ENCODE data around the gene LRIG2. TPM values are rescaled to one million over a fixed set of nuclear protein-coding genes. Genes with fewer than 3 reads are reported as not detected.

The LRIG2 gene
- total and polyA plus RNA-seq, 2 of the 13 experiments (the other 11 are each of a cell fraction or from before 2014, with no cell fraction given), result 8.1 to 12.2 TPM

DNA sequence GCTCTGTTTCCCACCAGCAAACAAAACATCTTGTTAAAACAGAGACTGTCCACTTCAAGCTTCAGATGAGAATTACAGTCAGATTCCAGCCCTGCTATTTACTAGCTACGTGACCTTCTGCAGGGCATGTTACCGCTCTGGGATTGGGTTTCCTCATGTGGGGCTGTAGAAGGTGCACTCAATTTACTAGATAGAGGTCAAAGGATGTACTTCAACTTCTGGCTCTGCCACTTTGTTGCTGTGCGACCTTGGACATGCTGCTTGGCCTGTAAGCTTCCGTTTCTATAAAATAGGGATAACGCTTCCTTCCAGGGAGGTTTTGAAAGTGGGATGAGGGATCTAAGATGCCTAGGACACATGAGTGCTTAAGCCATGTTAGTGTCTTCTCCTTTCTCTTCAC is 46.0 kb upstream of the LRIG2 start (continued):
- TF ChIP-seq, protein P1, sequence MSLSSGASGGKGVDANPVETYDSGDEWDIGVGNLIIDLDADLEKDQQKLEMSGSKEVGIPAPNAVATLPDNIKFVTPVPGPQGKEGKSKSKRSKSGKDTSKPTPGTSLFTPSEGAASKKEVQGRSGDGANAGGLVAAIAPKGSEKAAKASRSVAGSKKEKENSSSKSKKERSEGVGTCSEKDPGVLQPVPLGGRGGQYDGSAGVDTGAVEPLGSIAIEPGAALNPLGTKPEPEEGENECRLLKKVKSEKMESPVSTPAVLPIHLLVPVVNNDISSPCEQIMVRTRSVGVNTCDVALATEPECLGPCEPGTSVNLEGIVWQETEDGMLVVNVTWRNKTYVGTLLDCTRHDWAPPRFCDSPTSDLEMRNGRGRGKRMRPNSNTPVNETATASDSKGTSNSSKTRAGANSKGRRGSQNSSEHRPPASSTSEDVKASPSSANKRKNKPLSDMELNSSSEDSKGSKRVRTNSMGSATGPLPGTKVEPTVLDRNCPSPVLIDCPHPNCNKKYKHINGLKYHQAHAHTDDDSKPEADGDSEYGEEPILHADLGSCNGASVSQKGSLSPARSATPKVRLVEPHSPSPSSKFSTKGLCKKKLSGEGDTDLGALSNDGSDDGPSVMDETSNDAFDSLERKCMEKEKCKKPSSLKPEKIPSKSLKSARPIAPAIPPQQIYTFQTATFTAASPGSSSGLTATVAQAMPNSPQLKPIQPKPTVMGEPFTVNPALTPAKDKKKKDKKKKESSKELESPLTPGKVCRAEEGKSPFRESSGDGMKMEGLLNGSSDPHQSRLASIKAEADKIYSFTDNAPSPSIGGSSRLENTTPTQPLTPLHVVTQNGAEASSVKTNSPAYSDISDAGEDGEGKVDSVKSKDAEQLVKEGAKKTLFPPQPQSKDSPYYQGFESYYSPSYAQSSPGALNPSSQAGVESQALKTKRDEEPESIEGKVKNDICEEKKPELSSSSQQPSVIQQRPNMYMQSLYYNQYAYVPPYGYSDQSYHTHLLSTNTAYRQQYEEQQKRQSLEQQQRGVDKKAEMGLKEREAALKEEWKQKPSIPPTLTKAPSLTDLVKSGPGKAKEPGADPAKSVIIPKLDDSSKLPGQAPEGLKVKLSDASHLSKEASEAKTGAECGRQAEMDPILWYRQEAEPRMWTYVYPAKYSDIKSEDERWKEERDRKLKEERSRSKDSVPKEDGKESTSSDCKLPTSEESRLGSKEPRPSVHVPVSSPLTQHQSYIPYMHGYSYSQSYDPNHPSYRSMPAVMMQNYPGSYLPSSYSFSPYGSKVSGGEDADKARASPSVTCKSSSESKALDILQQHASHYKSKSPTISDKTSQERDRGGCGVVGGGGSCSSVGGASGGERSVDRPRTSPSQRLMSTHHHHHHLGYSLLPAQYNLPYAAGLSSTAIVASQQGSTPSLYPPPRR (CRISPR knock-in tag; IDR thresholded peaks at IDR 0.05; ENCODE audit: borderline replicate concordance), result peak; percentile 64; the same call in 1 of the 2 replicates
- no peak for TF ChIP-seq ZFP37 (CRISPR knock-in tag; IDR thresholded peaks at IDR 0.05; ENCODE audit: borderline replicate concordance)
- TF ChIP-seq ZNF652 (CRISPR knock-in tag; IDR thresholded peaks at IDR 0.05; ENCODE audit: borderline replicate concordance, low read depth), result no peak; the same call in 1 of the 2 replicates
- no peak for TF ChIP-seq SRSF9 (IDR thresholded peaks at IDR 0.05; ENCODE audit: borderline replicate concordance, insufficient read depth, low read depth, low read length, poor library complexity, severe bottlenecking)
- TF ChIP-seq TOPORS (CRISPR knock-in tag; IDR thresholded peaks at IDR 0.05), result no peak
- TF ChIP-seq PHB2 (IDR thresholded peaks at IDR 0.05; ENCODE audit: partially characterized antibody), result no peak
- no peak for TF ChIP-seq RFX5 (IDR thresholded peaks at IDR 0.05; ENCODE audit: low read depth, low read length)
- TF ChIP-seq HMG20B (CRISPR knock-in tag; conservative IDR thresholded peaks at IDR 0.05), result no peak
- TF ChIP-seq ZSCAN30 (CRISPR knock-in tag; IDR thresholded peaks at IDR 0.05), result no peak
- TF ChIP-seq MEIS1 (CRISPR knock-in tag; IDR thresholded peaks at IDR 0.05; ENCODE audit: borderline replicate concordance), result peak; percentile 60; the same call in 1 of the 2 replicates
- TF ChIP-seq ZNF530 (CRISPR knock-in tag; IDR thresholded peaks at IDR 0.05; ENCODE audit: low read depth), result no peak
- TF ChIP-seq CEBPG (CRISPR knock-in tag; IDR thresholded peaks at IDR 0.05), result no peak
- no peak for TF ChIP-seq ZNF317 (CRISPR knock-in tag; IDR thresholded peaks at IDR 0.05)
- no peak for TF ChIP-seq SIX4 (CRISPR knock-in tag; IDR thresholded peaks at IDR 0.05)
- TF ChIP-seq RFX3 (CRISPR knock-in tag; IDR thresholded peaks at IDR 0.05), result no peak
- TF ChIP-seq PTBP1 (IDR thresholded peaks at IDR 0.05; ENCODE audit: low read depth, low read length, poor library complexity, severe bottlenecking), result no peak
- TF ChIP-seq TFAP4 (IDR thresholded peaks at IDR 0.05; ENCODE audit: borderline replicate concordance, low read depth), result no peak
- TF ChIP-seq GFI1 (CRISPR knock-in tag; IDR thresholded peaks at IDR 0.05; ENCODE audit: borderline replicate concordance), result no peak
- TF ChIP-seq ZMAT3 (CRISPR knock-in tag; conservative IDR thresholded peaks at IDR 0.05), result no peak; the same call in 1 of the 2 replicates
- TF ChIP-seq, protein P2, sequence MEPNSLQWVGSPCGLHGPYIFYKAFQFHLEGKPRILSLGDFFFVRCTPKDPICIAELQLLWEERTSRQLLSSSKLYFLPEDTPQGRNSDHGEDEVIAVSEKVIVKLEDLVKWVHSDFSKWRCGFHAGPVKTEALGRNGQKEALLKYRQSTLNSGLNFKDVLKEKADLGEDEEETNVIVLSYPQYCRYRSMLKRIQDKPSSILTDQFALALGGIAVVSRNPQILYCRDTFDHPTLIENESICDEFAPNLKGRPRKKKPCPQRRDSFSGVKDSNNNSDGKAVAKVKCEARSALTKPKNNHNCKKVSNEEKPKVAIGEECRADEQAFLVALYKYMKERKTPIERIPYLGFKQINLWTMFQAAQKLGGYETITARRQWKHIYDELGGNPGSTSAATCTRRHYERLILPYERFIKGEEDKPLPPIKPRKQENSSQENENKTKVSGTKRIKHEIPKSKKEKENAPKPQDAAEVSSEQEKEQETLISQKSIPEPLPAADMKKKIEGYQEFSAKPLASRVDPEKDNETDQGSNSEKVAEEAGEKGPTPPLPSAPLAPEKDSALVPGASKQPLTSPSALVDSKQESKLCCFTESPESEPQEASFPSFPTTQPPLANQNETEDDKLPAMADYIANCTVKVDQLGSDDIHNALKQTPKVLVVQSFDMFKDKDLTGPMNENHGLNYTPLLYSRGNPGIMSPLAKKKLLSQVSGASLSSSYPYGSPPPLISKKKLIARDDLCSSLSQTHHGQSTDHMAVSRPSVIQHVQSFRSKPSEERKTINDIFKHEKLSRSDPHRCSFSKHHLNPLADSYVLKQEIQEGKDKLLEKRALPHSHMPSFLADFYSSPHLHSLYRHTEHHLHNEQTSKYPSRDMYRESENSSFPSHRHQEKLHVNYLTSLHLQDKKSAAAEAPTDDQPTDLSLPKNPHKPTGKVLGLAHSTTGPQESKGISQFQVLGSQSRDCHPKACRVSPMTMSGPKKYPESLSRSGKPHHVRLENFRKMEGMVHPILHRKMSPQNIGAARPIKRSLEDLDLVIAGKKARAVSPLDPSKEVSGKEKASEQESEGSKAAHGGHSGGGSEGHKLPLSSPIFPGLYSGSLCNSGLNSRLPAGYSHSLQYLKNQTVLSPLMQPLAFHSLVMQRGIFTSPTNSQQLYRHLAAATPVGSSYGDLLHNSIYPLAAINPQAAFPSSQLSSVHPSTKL (CRISPR knock-in tag; IDR thresholded peaks at IDR 0.05), result peak; percentile 81
- TF ChIP-seq ZBTB2 (CRISPR knock-in tag; IDR thresholded peaks at IDR 0.05; ENCODE audit: low read depth), result no peak

Data from HepG2 (cell line).